Activated B cell treated with CpG ODN at 0.5 μM for 24 hours (primary cell): ENCODE data around the gene SYNJ2. TPM values are rescaled to one million over a fixed set of nuclear protein-coding genes. Genes with fewer than 3 reads are reported as not detected.

Experiments
- ATAC-seq: fragments of 200-7000 bp; cut with Tn5 transposase; one replicate; pipeline ENCODE4 v1.10.0; 2021; ENCODE audit warnings: low read depth, mild to moderate bottlenecking, moderate library complexity
- CTCF ChIA-PET: fragments of 350-600 bp; sonication (Branson Sonifier 250); formaldehyde crosslinking; loops from one replicate; lab custom pipeline; 2021; ENCODE audit warnings: antibody characterized with exemption; lab: Charles Lee
- POLR2A ChIA-PET: fragments of 350-600 bp; sonication (Branson Sonifier 250); formaldehyde crosslinking; loops from one replicate; lab custom pipeline; 2021; ENCODE audit warnings: antibody characterized with exemption; lab: Charles Lee
- DNase-seq: peaks from one replicate; pipeline ENCODE4 v3.0.0; 2022
- H3K27ac Mint-ChIP-seq: one replicate; pipeline ENCODE4 v1.8.0; 2020; ENCODE audit warnings: mixed read lengths
- H3K27me3 Mint-ChIP-seq: one replicate; pipeline ENCODE4 v1.8.0; 2021; ENCODE audit warnings: mixed read lengths
- H3K36me3 Mint-ChIP-seq: one replicate; pipeline ENCODE4 v1.8.0; 2021; ENCODE audit warnings: low read depth, mixed read lengths
- H3K4me1 Mint-ChIP-seq: one replicate; pipeline ENCODE4 v1.8.0; 2021; ENCODE audit warnings: mixed read lengths
- H3K4me3 Mint-ChIP-seq: one replicate; pipeline ENCODE4 v1.8.0; 2020; ENCODE audit warnings: mild to moderate bottlenecking, mixed read lengths
- H3K9me3 Mint-ChIP-seq: one replicate; pipeline ENCODE4 v1.8.0; 2020; ENCODE audit warnings: mixed read lengths
- intact Hi-C: fragments of 100-400 bp; cut with micrococcal nuclease; formaldehyde crosslinking; loops from one replicate; pipeline ENCODE4 v1.15.1; 2024
- total RNA-seq: library from RNA; stranded (reverse); gene quantifications from 2 replicates; pipeline ENCODE4 v1.2.3, GENCODE V29; 2022
- TF ChIP-seq, protein P1 (sequence below): fragments of 200-600 bp; IDR thresholded peaks from one replicate; pipeline ENCODE4 v1.8.0; 2022; ENCODE audit warnings: antibody characterized with exemption, mild to moderate bottlenecking

SYNJ2 gene
- total RNA-seq, 1 donor from 2014 or later: 25.0 TPM

DNA sequence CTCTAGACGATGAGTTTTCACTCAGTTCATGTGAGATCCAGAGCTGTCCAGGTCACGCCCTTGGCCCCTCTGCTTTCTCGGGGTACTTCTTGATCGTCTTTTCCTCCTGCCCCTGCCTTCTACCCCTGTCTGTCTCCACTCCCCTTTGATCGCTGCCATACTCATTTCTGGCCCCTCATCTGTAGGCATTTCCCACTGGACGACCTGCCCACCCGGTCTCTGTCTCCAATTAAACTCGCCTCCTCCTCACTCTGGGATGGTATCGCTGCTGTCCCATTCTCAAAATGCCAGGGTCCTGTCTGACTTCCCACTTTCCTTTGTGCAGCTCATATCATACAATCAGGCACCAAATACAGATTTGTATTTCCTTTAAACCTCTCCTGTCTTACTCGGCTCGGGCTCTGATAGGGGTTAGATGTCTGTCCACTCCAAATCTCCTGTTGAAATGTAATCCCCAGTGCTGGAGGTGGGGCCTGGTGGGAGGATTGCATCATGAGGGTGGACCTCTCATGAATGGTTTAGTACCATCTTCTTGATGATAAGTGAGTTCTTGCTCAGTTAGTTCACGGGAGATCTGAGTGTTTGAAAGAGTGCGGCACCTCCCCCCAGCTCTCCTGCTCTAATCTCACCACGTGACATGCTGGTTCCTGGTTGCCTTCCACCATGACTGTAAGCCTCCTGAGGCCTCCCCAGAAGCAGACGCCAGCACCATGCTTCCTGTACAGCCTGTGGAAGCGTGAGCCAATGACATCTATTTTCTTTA is 3.5 kb upstream of the SYNJ2 start:
- Mint-ChIP-seq H3K4me1 (peaks cover 23% of the 10 kb centered on the region), H3K9me3 (no peaks in the 10 kb centered on the region), H3K36me3 (peaks cover 2% of the 10 kb centered on the region), H3K27me3 (peaks cover 3% of the 10 kb centered on the region), H3K27ac (no peak overlapping the region), H3K4me3 (no peak overlapping the region)
- ATAC-seq (no peak), DNase-seq (no peak)
- TF ChIP-seq, protein P1, sequence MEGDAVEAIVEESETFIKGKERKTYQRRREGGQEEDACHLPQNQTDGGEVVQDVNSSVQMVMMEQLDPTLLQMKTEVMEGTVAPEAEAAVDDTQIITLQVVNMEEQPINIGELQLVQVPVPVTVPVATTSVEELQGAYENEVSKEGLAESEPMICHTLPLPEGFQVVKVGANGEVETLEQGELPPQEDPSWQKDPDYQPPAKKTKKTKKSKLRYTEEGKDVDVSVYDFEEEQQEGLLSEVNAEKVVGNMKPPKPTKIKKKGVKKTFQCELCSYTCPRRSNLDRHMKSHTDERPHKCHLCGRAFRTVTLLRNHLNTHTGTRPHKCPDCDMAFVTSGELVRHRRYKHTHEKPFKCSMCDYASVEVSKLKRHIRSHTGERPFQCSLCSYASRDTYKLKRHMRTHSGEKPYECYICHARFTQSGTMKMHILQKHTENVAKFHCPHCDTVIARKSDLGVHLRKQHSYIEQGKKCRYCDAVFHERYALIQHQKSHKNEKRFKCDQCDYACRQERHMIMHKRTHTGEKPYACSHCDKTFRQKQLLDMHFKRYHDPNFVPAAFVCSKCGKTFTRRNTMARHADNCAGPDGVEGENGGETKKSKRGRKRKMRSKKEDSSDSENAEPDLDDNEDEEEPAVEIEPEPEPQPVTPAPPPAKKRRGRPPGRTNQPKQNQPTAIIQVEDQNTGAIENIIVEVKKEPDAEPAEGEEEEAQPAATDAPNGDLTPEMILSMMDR: no peak
- POLR2A ChIA-PET: interaction anchor here (0.7 kb wide), 1 partner anchor 42 kb away, joined by 3 read pairs; no protein-coding TSS in a partner anchor
- intact Hi-C loops: no loop called here
- CTCF ChIA-PET: no interaction called here

DNA sequence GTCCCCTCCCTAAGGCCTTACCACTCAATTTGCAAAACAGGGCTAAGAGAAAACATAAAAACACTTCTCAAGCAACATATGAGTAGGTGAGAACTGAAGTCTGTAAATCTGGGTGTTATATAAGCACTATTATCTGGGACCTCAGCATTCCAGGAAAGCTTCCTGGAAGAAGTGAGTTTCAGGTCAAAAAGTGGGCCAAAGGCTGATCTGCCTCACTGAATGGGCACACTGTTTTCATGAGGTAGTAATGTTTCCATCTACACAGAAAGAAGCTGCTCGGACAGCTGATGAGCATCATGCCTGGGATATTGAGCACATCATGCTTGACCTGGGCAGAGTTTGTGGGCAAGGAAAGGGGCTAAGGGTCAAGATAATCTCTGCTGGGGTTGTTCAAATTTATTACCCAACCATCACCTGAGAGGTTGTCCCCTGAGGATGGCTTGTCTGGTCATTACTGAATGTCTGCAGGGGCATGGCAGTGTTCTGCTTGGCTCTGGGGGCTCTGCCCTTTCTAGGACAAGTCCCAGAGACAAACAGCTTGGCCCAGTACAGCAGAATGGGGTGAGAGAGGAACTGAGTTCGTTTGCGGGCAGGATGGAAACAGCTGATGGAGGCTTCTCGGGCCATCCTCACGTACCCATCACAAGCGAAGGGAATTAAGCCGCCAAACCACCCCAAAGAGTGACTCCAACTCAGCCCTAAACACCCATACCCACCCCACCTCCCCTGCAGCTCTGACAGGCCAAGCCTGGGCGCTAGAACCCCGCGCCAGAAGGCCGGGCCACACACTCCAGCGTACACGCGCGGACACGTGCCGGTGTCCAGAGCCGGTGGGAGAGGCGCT is 1.2 kb upstream of the SYNJ2 start:
- CTCF ChIA-PET: interaction anchor here (1.6 to 5.3 kb wide), 2 partner anchors 9 to 46 kb away, joined by 3 to 28 read pairs; no protein-coding TSS in a partner anchor
- Mint-ChIP-seq H3K36me3 (peaks cover 2% of the 10 kb centered on the region), H3K27me3 (no peaks in the 10 kb centered on the region), H3K27ac (peak overlapping the region; percentile 2), H3K4me3 (peak overlapping the region; percentile 89), H3K4me1 (peaks cover 43% of the 10 kb centered on the region), H3K9me3 (no peaks in the 10 kb centered on the region)
- TF ChIP-seq, protein P1: no peak
- intact Hi-C loops: loop anchor here (1.0 to 5.0 kb wide), 5 partner anchors 10 to 218 kb away; partner anchors contain the start of genes GTF2H5 and SERAC1
- DNase-seq: peak; percentile 48
- ATAC-seq: peak; percentile 2
- POLR2A ChIA-PET: interaction anchor here (5.7 kb wide), 1 partner anchor 46 kb away, joined by 32 read pairs; no protein-coding TSS in a partner anchor

DNA sequence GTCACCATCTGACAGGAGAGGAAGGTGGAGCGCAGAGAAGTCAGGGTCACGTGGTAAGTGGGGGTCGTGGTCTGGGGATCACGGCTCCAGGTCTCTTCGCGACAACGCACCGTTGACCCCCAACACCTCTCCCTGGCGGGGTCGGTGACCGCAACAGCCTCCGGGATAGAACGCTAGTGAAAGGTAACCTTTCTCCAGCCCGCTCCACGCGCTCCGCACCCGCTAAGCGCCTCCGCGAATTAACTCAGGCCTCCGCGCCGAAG is 600 bp upstream of the SYNJ2 start:
- H3K4me3 Mint-ChIP-seq: peak overlapping the region; percentile 89
- intact Hi-C loops: loop anchor here (1.0 to 5.0 kb wide), 5 partner anchors 9 to 219 kb away; partner anchors contain the start of genes GTF2H5 and SERAC1
- ATAC-seq (peak; percentile 10), DNase-seq (no peak)
- peak overlapping the region; percentile 50 for H3K27ac Mint-ChIP-seq
- H3K4me1 Mint-ChIP-seq: peaks cover 43% of the 10 kb centered on the region
- TF ChIP-seq, protein P1: no peak
- peaks cover 2% of the 10 kb centered on the region for H3K36me3 Mint-ChIP-seq
- H3K9me3 Mint-ChIP-seq: no peaks in the 10 kb centered on the region
- ChIA-PET CTCF (interaction anchor here (1.6 to 5.3 kb wide), 2 partner anchors 9 to 45 kb away, joined by 3 to 28 read pairs; no protein-coding TSS in a partner anchor), POLR2A (interaction anchor here (0.6 to 5.7 kb wide), 4 partner anchors 46 to 746 kb away, joined by 3 to 32 read pairs (median 4); no protein-coding TSS in a partner anchor)
- H3K27me3 Mint-ChIP-seq: no peaks in the 10 kb centered on the region

DNA sequence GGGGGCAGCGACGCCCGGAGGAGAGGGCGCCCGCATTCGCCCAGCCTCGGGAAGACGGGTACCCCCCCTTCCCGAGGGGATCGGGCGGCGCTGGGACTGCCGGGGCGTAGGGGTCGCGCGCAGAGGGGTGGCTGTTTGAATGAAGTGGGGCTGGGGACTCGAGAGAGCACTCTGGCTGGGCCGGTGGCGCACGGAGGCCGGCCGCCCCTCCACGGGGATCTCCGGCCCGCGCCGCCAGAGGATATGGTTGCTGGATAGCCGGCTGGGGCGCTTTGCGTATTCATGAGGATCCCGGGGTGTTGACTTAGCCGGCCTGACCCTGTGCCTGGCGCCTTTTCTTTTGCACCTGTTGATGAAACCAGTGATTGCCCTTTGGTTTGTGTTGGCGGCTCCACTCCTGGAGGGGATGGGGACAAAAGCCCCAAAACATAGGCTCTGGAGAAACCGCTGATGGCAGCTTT is 469 bp downstream of the SYNJ2 start:
- ChIA-PET POLR2A (interaction anchor here (0.7 to 5.7 kb wide), 4 partner anchors 37 to 221 kb away, joined by 3 to 32 read pairs (median 4); no protein-coding TSS in a partner anchor), CTCF (interaction anchor here (0.6 to 5.3 kb wide), 5 partner anchors 8 to 183 kb away, joined by 3 to 28 read pairs (median 4); no protein-coding TSS in a partner anchor)
- peaks cover 43% of the 10 kb centered on the region for H3K4me1 Mint-ChIP-seq
- TF ChIP-seq, protein P1: no peak
- intact Hi-C loops: loop anchor here (1.0 to 5.0 kb wide), 4 partner anchors 44 to 220 kb away; partner anchors contain the start of genes GTF2H5 and SERAC1
- peak overlapping the region; percentile 77 for H3K27ac Mint-ChIP-seq
- ATAC-seq (peak; percentile 18), DNase-seq (peak; percentile 48)
- H3K9me3 Mint-ChIP-seq: no peaks in the 10 kb centered on the region
- peaks cover 2% of the 10 kb centered on the region for H3K36me3 Mint-ChIP-seq
- H3K4me3 Mint-ChIP-seq: peak overlapping the region; percentile 89
- H3K27me3 Mint-ChIP-seq: no peaks in the 10 kb centered on the region
